H1 (cell line): ENCODE results near the gene ASCC3. TPM values are rescaled to one million over a fixed set of nuclear protein-coding genes. Genes with fewer than 3 reads are reported as not detected.

Experiments used
- CTCF ChIA-PET: fragments of 300-600 bp; sonication (Branson Sonifier 250); formaldehyde crosslinking; loops from one replicate; lab custom pipeline; 2021; ENCODE audit not compliant: partially characterized antibody; lab: Charles Lee
- POLR2A ChIA-PET: fragments of 300-600 bp; sonication (Branson Sonifier 250); formaldehyde crosslinking; loops from one replicate; lab custom pipeline; 2021; ENCODE audit warnings: inconsistent platforms; ENCODE audit not compliant: partially characterized antibody; lab: Charles Lee
- DNase-seq, 2 experiments: peaks; one replicate each; pipeline versions ENCODE4 v3.0.0 to v3.0.0-alpha.2; 2010 to 2022; ENCODE audit warnings: low spot score in 2 of 2, low read depth in 1 of 2, mixed read lengths in 1 of 2
- FAIRE-seq: peaks from 2 replicates; lab custom pipeline; 2011; peaks lifted over from hg19 to GRCh38; lab: Jason Lieb, UNC
- H2AFZ ChIP-seq: 2 replicates; pipeline ENCODE4 v1.8.1; 2012; ENCODE audit warnings: low read length, inconsistent platforms
- H2AK5ac ChIP-seq: 2 replicates; pipeline ENCODE4 v1.6.1; 2013; ENCODE audit warnings: low read depth, low read length
- H2BK120ac ChIP-seq: replicated peaks from 2 replicates; pipeline ENCODE3; 2013; ENCODE audit warnings: low read depth, low read length, inconsistent platforms
- H2BK12ac ChIP-seq: 2 replicates; pipeline ENCODE4 v1.6.1; 2013; ENCODE audit warnings: low read depth, low read length
- H2BK15ac ChIP-seq: 2 replicates; pipeline ENCODE4 v1.6.1; 2013; ENCODE audit warnings: low read length
- H2BK20ac ChIP-seq: 2 replicates; pipeline ENCODE4 v1.6.1; 2013; ENCODE audit warnings: low read length
- H2BK5ac ChIP-seq: 2 replicates; pipeline ENCODE4 v1.6.1; 2013; ENCODE audit warnings: low read depth, low read length
- H3K14ac ChIP-seq: 2 replicates; pipeline ENCODE4 v1.6.1; 2013; ENCODE audit warnings: inconsistent platforms; ENCODE audit not compliant: insufficient read length
- H3K18ac ChIP-seq: 2 replicates; pipeline ENCODE4 v1.6.1; 2013; ENCODE audit warnings: low read length; ENCODE audit errors: extremely low read depth
- H3K23ac ChIP-seq: 2 replicates; pipeline ENCODE4 v1.6.1; 2013; ENCODE audit warnings: inconsistent platforms; ENCODE audit not compliant: insufficient read length
- H3K23me2 ChIP-seq: 2 replicates; pipeline ENCODE4 v1.6.1; 2013; ENCODE audit warnings: low read depth, low read length
- H3K27ac ChIP-seq: 2 replicates; pipeline ENCODE4 v1.6.1; 2011; ENCODE audit warnings: low read depth, low read length, inconsistent platforms
- H3K27me3 ChIP-seq, 4 experiments: replicated peaks in 1 of 4; 1 replicate in 1 of 4; 2 replicates in 3 of 4; pipeline versions ENCODE4 v1.6.1 to v1.8.1; 2011 to 2013; ENCODE audit warnings: low read length in 3 of 4, mild to moderate bottlenecking in 3 of 4, inconsistent platforms in 2 of 4, mixed read lengths in 2 of 4, moderate library complexity in 1 of 4; ENCODE audit not compliant: control insufficient read depth in 3 of 4, insufficient read depth in 3 of 4; ENCODE audit errors: extremely low read depth in 1 of 4
- H3K36me3 ChIP-seq, 4 experiments: 2 replicates each; pipeline versions ENCODE4 v1.6.1 to v1.8.1; 2011 to 2013; ENCODE audit warnings: mild to moderate bottlenecking in 4 of 4, low read length in 3 of 4, moderate library complexity in 2 of 4, control low read depth in 1 of 4, inconsistent platforms in 1 of 4; ENCODE audit not compliant: insufficient read depth in 4 of 4, control insufficient read depth in 2 of 4
- H3K4ac ChIP-seq: replicated peaks from 2 replicates; pipeline ENCODE3; 2013; ENCODE audit warnings: low read length, low read depth, mixed read lengths, inconsistent platforms; ENCODE audit not compliant: insufficient read length
- H3K4me1 ChIP-seq, 4 experiments: replicated peaks in 1 of 4; 1 replicate in 1 of 4; 2 replicates in 3 of 4; pipeline versions ENCODE4 v1.6.1 to v1.8.1; 2011 to 2013; ENCODE audit warnings: low read length in 3 of 4, inconsistent platforms in 2 of 4, mixed read lengths in 1 of 4; ENCODE audit not compliant: insufficient read depth in 4 of 4, control insufficient read depth in 3 of 4
- H3K4me2 ChIP-seq, 2 experiments: 2 replicates each; pipeline versions ENCODE4 v1.6.1 to v1.8.1; 2011 to 2013; ENCODE audit warnings: low read depth in 2 of 2, low read length in 2 of 2, control low read depth in 1 of 2, inconsistent platforms in 1 of 2, mild to moderate bottlenecking in 1 of 2; ENCODE audit not compliant: insufficient read depth in 1 of 2
- H3K4me3 ChIP-seq, 4 experiments: fragments of 200-600, 300-600 bp in 1 of 4; sonication (generic), shearing (Covaris generic), sonication (Bioruptor Twin) in 1 of 4; 2 replicates each; pipeline versions ENCODE4 v1.5.1 to v1.8.1; 2011 to 2016; ENCODE audit warnings: low read length in 4 of 4, low read depth in 3 of 4, control low read depth in 2 of 4, inconsistent platforms in 2 of 4, mild to moderate bottlenecking in 2 of 4, mixed read lengths in 1 of 4, moderate library complexity in 1 of 4; ENCODE audit not compliant: insufficient read depth in 2 of 4; ENCODE audit errors: extremely low read depth in 1 of 4
- H3K56ac ChIP-seq: replicated peaks from 2 replicates; pipeline ENCODE3; 2013; ENCODE audit warnings: low read depth, mild to moderate bottlenecking, mixed read lengths, low read length, inconsistent platforms; ENCODE audit not compliant: insufficient read length
- H3K79me1 ChIP-seq: 2 replicates; pipeline ENCODE4 v1.6.1; 2013; ENCODE audit warnings: low read depth, low read length, control low read depth
- H3K79me2 ChIP-seq, 2 experiments: 2 replicates each; pipeline versions ENCODE4 v1.6.1 to v1.8.1; 2012 to 2013; ENCODE audit warnings: low read length in 2 of 2, mild to moderate bottlenecking in 2 of 2, inconsistent platforms in 1 of 2; ENCODE audit not compliant: insufficient read depth in 2 of 2, control insufficient read depth in 1 of 2
- H3K9ac ChIP-seq, 4 experiments: replicated peaks in 1 of 4; 1 replicate in 1 of 4; 2 replicates in 3 of 4; pipeline versions ENCODE4 v1.6.1 to v1.8.1; 2011 to 2013; ENCODE audit warnings: low read depth in 3 of 4, low read length in 3 of 4, control low read depth in 2 of 4, mild to moderate bottlenecking in 2 of 4, moderate library complexity in 2 of 4, inconsistent platforms in 1 of 4; ENCODE audit errors: extremely low read depth in 1 of 4
- H3K9me3 ChIP-seq, 2 experiments: 2 replicates each; pipeline versions ENCODE4 v1.6.1 to v1.8.1; 2012 to 2013; ENCODE audit warnings: mild to moderate bottlenecking in 2 of 2, moderate library complexity in 2 of 2, control low read depth in 1 of 2, inconsistent platforms in 1 of 2, low read depth in 1 of 2, low read length in 1 of 2, mixed read lengths in 1 of 2; ENCODE audit not compliant: insufficient read depth in 2 of 2
- H4K20me1 ChIP-seq, 2 experiments: replicated peaks in 1 of 2; 2 replicates each; pipeline versions ENCODE3 to v1.8.1; 2011 to 2013; ENCODE audit warnings: inconsistent platforms in 2 of 2, low read length in 2 of 2, mild to moderate bottlenecking in 1 of 2; ENCODE audit not compliant: insufficient read depth in 2 of 2, control insufficient read depth in 1 of 2
- H4K5ac ChIP-seq: 2 replicates; pipeline ENCODE4 v1.6.1; 2013; ENCODE audit warnings: low read length, low read depth, mixed read lengths, inconsistent platforms; ENCODE audit not compliant: insufficient read length
- H4K8ac ChIP-seq: 2 replicates; pipeline ENCODE4 v1.8.0; 2013; ENCODE audit warnings: mild to moderate bottlenecking, moderate library complexity, low read length, inconsistent platforms; ENCODE audit not compliant: insufficient read depth; ENCODE audit errors: extremely low read depth
- H4K91ac ChIP-seq: replicated peaks from 2 replicates; pipeline ENCODE3; 2013; ENCODE audit warnings: low read length, mixed read lengths, inconsistent platforms; ENCODE audit not compliant: insufficient read length
- ASH2L ChIP-seq: fragments of 200-600, 300-600 bp; sonication (generic); IDR thresholded peaks from one replicate; pipeline ENCODE4 v1.7.1; 2017; ENCODE audit warnings: low read length
- ATF2 ChIP-seq: IDR thresholded peaks from 2 replicates; pipeline ENCODE4 v1.6.1; 2012; ENCODE audit warnings: low read length, inconsistent platforms
- CBX5 ChIP-seq: fragments of 300-800, 300-1000 bp; sonication (generic); IDR thresholded peaks from 2 replicates; pipeline ENCODE4 v1.7.1; 2016; ENCODE audit warnings: antibody characterized with exemption, low read length, low read depth
- E2F6 ChIP-seq: IDR thresholded peaks from 2 replicates; pipeline ENCODE4 v1.6.1; 2012; ENCODE audit warnings: inconsistent platforms
- POU5F1 ChIP-seq: IDR thresholded peaks from 2 replicates; pipeline ENCODE4 v1.6.1; 2011; ENCODE audit warnings: low read depth, mild to moderate bottlenecking, low read length, moderate library complexity
- SIN3A ChIP-seq, 2 experiments: IDR thresholded peaks in 1 of 2; conservative IDR thresholded peaks in 1 of 2; 2 replicates each; pipeline ENCODE4 v1.6.1; 2011 to 2012; ENCODE audit warnings: low read length in 2 of 2, improper control_type of control experiment in 1 of 2, low read depth in 1 of 2, mild to moderate bottlenecking in 1 of 2
- SRF ChIP-seq: IDR thresholded peaks from 2 replicates; pipeline ENCODE4 v1.6.1; 2011; ENCODE audit warnings: mild to moderate bottlenecking, low read depth, low read length, moderate library complexity
- WGBS, 2 experiments: shearing (Covaris generic) in 1 of 2; methylation state at CpG; one replicate each; pipeline versions ENCODE4 v1.1.6 to v1.1.7; 2013 to 2015; ENCODE audit warnings: low lambda C conversion rate in 2 of 2, mixed read lengths in 2 of 2, inconsistent platforms in 1 of 2, low coverage in 1 of 2, missing lambda C conversion rate in 1 of 2; ENCODE audit not compliant: insufficient replicate concordance in 2 of 2, insufficient coverage in 1 of 2, insufficient read length in 1 of 2; ENCODE audit errors: extremely low coverage in 1 of 2, missing lambda C conversion rate in 1 of 2; 5-methylcytosine and 5-hydroxymethylcytosine counted together
- polyA plus RNA-seq, 7 experiments: library from polyadenylated mRNA; depleted of rRNA in 3 of 7; stranded (reverse) in 5 of 7; unstranded in 2 of 7; fragments of >200 nt in 5 of 7; fragments of 200-250 nt in 2 of 7; gene quantifications; 1 replicate in 5 of 7; 2 replicates in 1 of 7; 4 replicates in 1 of 7; pipeline versions ENCODE4 v1.2.1 to v1.2.3, GENCODE V29; 2011 to 2013; ENCODE audit warnings: missing spikeins in 2 of 7, mixed read lengths in 2 of 7
- total RNA-seq: library from RNA; stranded (reverse); fragmentation: NEBNext Ultra II Directional; extraction: Animal tissue kit (Norgen Biotek cat#: 25700); gene quantifications from 2 replicates; pipeline ENCODE4 v1.2.1, GENCODE V29; 2021
- TF ChIP-seq, protein P1 (sequence below), 3 experiments: IDR thresholded peaks; 1 replicate in 2 of 3; 2 replicates in 1 of 3; pipeline versions ENCODE4 v1.5.1 to v1.6.1; 2011; ENCODE audit warnings: low read length in 3 of 3, mild to moderate bottlenecking in 3 of 3, inconsistent platforms in 2 of 3, low read depth in 1 of 3, moderate library complexity in 1 of 3; ENCODE audit not compliant: insufficient read depth in 1 of 3; ENCODE audit errors: control extremely low read depth in 1 of 3

ASCC3 gene
- total and polyA plus RNA-seq, 2 of the 8 experiments (the other 6 are each of a cell fraction or from before 2014, with no cell fraction given), result 37.5 to 77.8 TPM

GRCh38 chr6:100891079-100891478 lies 9.9 kb upstream of the ASCC3 start:
- Histone ChIP-seq H2BK12ac (no peak overlapping the region), H2BK15ac (no peak overlapping the region), H3K36me3 (no peaks in the 10 kb centered on the region), H4K91ac (no peak overlapping the region), H3K27me3 (no peaks in the 10 kb centered on the region), H3K4me2 (no peak overlapping the region), H2BK20ac (no peak overlapping the region), H2BK120ac (no peak overlapping the region), H3K27ac (no peak overlapping the region), H2AFZ (no peak overlapping the region), H4K8ac (no peak overlapping the region), H3K18ac (no peak overlapping the region), H3K23ac (no peak overlapping the region), H3K56ac (no peak overlapping the region), H4K20me1 (no peaks in the 10 kb centered on the region), H3K14ac (no peak overlapping the region), H3K9me3 (no peaks in the 10 kb centered on the region; a peak in 1 of 4 replicates), H2BK5ac (no peak overlapping the region), H3K9ac (no peak overlapping the region), H3K4ac (no peak overlapping the region), H3K23me2 (no peaks in the 10 kb centered on the region), H3K79me1 (no peaks in the 10 kb centered on the region), H3K4me1 (peaks cover 0 to 9% (median 2%) of the 10 kb centered on the region in 4 experiments; a peak in 4 of 7 replicates), H2AK5ac (no peak overlapping the region), H4K5ac (no peak overlapping the region), H3K4me3 (no peak overlapping the region), H3K79me2 (no peaks in the 10 kb centered on the region)
- DNase-seq (no peak), FAIRE-seq (no peak)
- WGBS, 2 experiments, result 94% methylated on average over 1 of the region's 1 CpG; no CpG with 5 or more reads in 1 of the 2 experiments
- CTCF ChIA-PET, result interaction anchor here (0.6 to 1.6 kb wide), 3 partner anchors 36 to 429 kb away, joined by 3 to 5 read pairs (median 3); no protein-coding TSS in a partner anchor
- POLR2A ChIA-PET, result interaction anchor here (2.1 kb wide), 1 partner anchor 12 kb away, joined by 4 read pairs; no protein-coding TSS in a partner anchor
- TF ChIP-seq ATF2 (no peak), POU5F1 (no peak), ASH2L (no peak), E2F6 (no peak), CBX5 (no peak), SRF (no peak), SIN3A (conservative IDR thresholded peaks at IDR 0.05 in 1 of 2, IDR thresholded peaks at IDR 0.05 in 1 of 2; ENCODE audit: low read depth in 1 of 2, low read length in 2 of 2) (no peak)
- TF ChIP-seq, protein P1, sequence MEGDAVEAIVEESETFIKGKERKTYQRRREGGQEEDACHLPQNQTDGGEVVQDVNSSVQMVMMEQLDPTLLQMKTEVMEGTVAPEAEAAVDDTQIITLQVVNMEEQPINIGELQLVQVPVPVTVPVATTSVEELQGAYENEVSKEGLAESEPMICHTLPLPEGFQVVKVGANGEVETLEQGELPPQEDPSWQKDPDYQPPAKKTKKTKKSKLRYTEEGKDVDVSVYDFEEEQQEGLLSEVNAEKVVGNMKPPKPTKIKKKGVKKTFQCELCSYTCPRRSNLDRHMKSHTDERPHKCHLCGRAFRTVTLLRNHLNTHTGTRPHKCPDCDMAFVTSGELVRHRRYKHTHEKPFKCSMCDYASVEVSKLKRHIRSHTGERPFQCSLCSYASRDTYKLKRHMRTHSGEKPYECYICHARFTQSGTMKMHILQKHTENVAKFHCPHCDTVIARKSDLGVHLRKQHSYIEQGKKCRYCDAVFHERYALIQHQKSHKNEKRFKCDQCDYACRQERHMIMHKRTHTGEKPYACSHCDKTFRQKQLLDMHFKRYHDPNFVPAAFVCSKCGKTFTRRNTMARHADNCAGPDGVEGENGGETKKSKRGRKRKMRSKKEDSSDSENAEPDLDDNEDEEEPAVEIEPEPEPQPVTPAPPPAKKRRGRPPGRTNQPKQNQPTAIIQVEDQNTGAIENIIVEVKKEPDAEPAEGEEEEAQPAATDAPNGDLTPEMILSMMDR (IDR thresholded peaks at IDR 0.05; ENCODE audit: control extremely low read depth in 1 of 3, insufficient read depth in 1 of 3, low read depth in 1 of 3, low read length in 3 of 3), result no peak
